OCI-LY3 (cell line): ENCODE measurements around the gene GRIP2.

ENCODE experiments used
- H2AFZ ChIP-seq: fragments of 200-600, 300-600 bp; shearing (Covaris generic); 2 replicates; pipeline ENCODE4 v1.6.0; 2014; ENCODE audit warnings: antibody characterized with exemption, low read depth, low read length
- H3K27ac ChIP-seq: fragments of 200-600, 300-600 bp; sonication (generic); 2 replicates; pipeline ENCODE4 v1.5.1; 2014; ENCODE audit warnings: mild to moderate bottlenecking, low read length, moderate library complexity, mixed read lengths
- H3K27me3 ChIP-seq: fragments of 200-600, 300-600 bp; sonication (generic); 2 replicates; pipeline ENCODE4 v1.6.1; 2014; ENCODE audit warnings: low read depth, low read length, mixed read lengths
- H3K36me3 ChIP-seq: fragments of 200-600, 300-600 bp; sonication (generic); replicated peaks from 2 replicates; pipeline ENCODE3; 2014; ENCODE audit warnings: low read depth, low read length, mixed read lengths
- H3K4me1 ChIP-seq: fragments of 300-600, 200-600 bp; sonication (generic); 2 replicates; pipeline ENCODE4 v1.6.1; 2014; ENCODE audit warnings: low read length, mixed read lengths
- H3K4me2 ChIP-seq: fragments of 200-600, 300-600 bp; sonication (generic); 2 replicates; pipeline ENCODE4 v1.6.1; 2014; ENCODE audit warnings: low read length, mixed read lengths
- H3K4me3 ChIP-seq: fragments of 300-600, 200-600 bp; sonication (generic); 2 replicates; pipeline ENCODE4 v1.5.1; 2014; ENCODE audit warnings: antibody characterized with exemption, mild to moderate bottlenecking, low read length, moderate library complexity
- H3K79me2 ChIP-seq: fragments of 300-600, 200-600 bp; shearing (Covaris generic); 2 replicates; pipeline ENCODE4 v1.6.1; 2014; ENCODE audit warnings: mild to moderate bottlenecking, low read length, mixed read lengths
- H3K9ac ChIP-seq: fragments of 300-600, 200-600 bp; shearing (Covaris generic); 2 replicates; pipeline ENCODE4 v1.6.0; 2014; ENCODE audit warnings: mild to moderate bottlenecking, low read length, moderate library complexity
- H3K9me3 ChIP-seq: fragments of 200-600, 300-600 bp; shearing (Covaris generic); 2 replicates; pipeline ENCODE4 v1.6.1; 2014; ENCODE audit warnings: low read length, mixed read lengths; ENCODE audit not compliant: insufficient read depth
- H4K20me1 ChIP-seq: fragments of 200-600, 300-600 bp; sonication (generic); 2 replicates; pipeline ENCODE4 v1.6.1; 2016; ENCODE audit warnings: low read length, mixed read lengths; ENCODE audit not compliant: insufficient read depth
- CTCF ChIP-seq: fragments of 200-600, 300-600 bp; sonication (generic); IDR thresholded peaks from 2 replicates; pipeline ENCODE4 v1.5.1; 2014; ENCODE audit warnings: antibody characterized with exemption, low read length, low read depth
- EZH2phosphoT487 ChIP-seq: fragments of 200-600 bp; shearing (Covaris generic); IDR thresholded peaks from 2 replicates; pipeline ENCODE4 v1.6.1; 2018; ENCODE audit warnings: antibody characterized with exemption, mixed run types, low read depth

Gene GRIP2

GRCh38 chr3:14519406-14519805 is 20.7 kb downstream of the GRIP2 start:
- H3K9ac ChIP-seq: no peak overlapping the region
- no peaks in the 10 kb centered on the region for H3K36me3 ChIP-seq
- H3K27me3 ChIP-seq: peaks cover 12% of the 10 kb centered on the region; the same call in 1 of the 2 replicates
- TF ChIP-seq EZH2phosphoT487 (no peak), CTCF (no peak)
- no peak overlapping the region for H2AFZ ChIP-seq
- H3K79me2 ChIP-seq: no peaks in the 10 kb centered on the region
- H4K20me1 ChIP-seq: no peaks in the 10 kb centered on the region
- H3K4me1 ChIP-seq: no peaks in the 10 kb centered on the region
- no peak overlapping the region for H3K4me2 ChIP-seq
- H3K9me3 ChIP-seq: no peaks in the 10 kb centered on the region
- H3K27ac ChIP-seq: no peak overlapping the region
- no peak overlapping the region for H3K4me3 ChIP-seq

GRCh38 chr3:14518893-14519292 is 21.2 kb downstream of the GRIP2 start:
- no peaks in the 10 kb centered on the region for H3K36me3 ChIP-seq
- no peaks in the 10 kb centered on the region for H3K79me2 ChIP-seq
- no peak overlapping the region for H3K4me3 ChIP-seq
- no peak overlapping the region for H2AFZ ChIP-seq
- H3K27me3 ChIP-seq: peaks cover 12% of the 10 kb centered on the region; the same call in 1 of the 2 replicates
- no peak overlapping the region for H3K9ac ChIP-seq
- no peaks in the 10 kb centered on the region for H3K4me1 ChIP-seq
- no peaks in the 10 kb centered on the region for H3K9me3 ChIP-seq
- no peak for TF ChIP-seq CTCF
- no peaks in the 10 kb centered on the region for H4K20me1 ChIP-seq
- no peak overlapping the region for H3K27ac ChIP-seq
- no peak overlapping the region for H3K4me2 ChIP-seq

DNA sequence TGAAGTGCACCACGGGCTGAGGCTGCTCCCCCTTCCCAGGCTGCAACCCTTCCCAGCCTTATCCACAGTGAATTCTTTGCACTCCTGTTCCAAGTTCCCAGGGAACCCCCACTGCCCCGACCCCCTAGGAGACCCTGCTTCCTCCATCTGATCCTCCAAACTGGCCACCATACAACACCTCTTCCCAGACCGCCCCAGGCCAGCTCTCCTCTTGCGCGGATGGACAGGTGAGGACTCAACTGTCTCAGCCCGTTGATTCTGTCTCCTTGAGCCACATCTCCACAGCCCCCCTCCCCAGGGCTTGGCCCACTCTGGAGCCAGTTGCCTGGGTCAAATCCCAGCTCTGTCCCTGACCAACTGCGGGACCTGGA is 21.7 kb downstream of the GRIP2 start:
- Histone ChIP-seq H3K4me1 (no peaks in the 10 kb centered on the region), H3K9ac (no peak overlapping the region), H3K27me3 (peaks cover 10% of the 10 kb centered on the region; the same call in 1 of the 2 replicates), H3K9me3 (no peaks in the 10 kb centered on the region), H2AFZ (no peak overlapping the region), H3K4me2 (no peak overlapping the region), H3K79me2 (no peaks in the 10 kb centered on the region), H3K27ac (no peak overlapping the region), H3K36me3 (no peaks in the 10 kb centered on the region), H3K4me3 (no peak overlapping the region), H4K20me1 (no peaks in the 10 kb centered on the region)
- TF ChIP-seq CTCF (no peak), EZH2phosphoT487 (no peak)

DNA sequence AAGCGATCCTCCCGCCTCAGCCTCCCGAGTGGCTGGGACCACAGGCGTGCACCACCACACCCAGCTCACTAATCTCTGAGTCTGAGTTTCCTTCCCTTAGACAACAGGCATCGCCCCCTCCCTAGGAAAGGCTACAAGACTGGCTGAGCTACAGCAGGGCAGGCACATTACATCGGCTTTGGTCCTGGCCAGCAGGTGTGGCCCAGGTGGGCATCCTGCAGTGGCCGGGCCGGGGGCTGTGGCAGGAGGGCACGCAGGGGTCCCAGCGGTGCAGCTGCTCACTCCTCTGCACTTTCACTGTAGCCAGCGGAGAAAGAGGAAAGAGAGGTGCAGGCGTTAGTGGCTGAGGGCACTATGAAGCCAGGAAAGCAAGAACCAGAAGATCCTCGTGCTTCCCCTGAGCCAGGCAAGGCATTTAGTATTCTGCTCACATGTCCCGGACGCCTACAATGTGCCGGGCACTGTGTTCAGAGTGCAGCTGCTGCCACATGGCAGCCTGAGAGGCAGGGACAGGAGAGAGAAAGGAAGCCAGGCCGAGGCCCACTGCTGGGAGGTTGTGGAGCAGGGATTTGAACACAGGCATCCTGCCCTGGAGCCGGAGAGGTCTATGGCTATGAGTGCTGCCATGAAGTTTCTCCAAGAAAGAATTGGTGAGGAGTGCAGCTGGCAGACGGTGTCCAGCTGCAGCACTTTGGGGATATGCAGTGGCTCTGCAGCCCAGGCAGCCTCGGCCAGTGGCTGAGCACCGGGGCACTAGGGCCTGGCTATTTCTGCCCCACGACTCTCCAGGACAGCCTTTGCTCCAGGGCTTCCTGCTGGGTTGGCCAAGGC is 22.3 kb downstream of the GRIP2 start:
- Histone ChIP-seq H3K9ac (no peak overlapping the region), H3K4me3 (no peak overlapping the region), H4K20me1 (no peaks in the 10 kb centered on the region), H3K27me3 (peaks cover 6% of the 10 kb centered on the region; the same call in 1 of the 2 replicates), H2AFZ (no peak overlapping the region), H3K4me1 (no peaks in the 10 kb centered on the region), H3K27ac (no peak overlapping the region), H3K4me2 (no peak overlapping the region), H3K9me3 (no peaks in the 10 kb centered on the region), H3K79me2 (no peaks in the 10 kb centered on the region), H3K36me3 (no peaks in the 10 kb centered on the region)
- TF ChIP-seq CTCF (no peak), EZH2phosphoT487 (no peak)
